ENCODE results near the gene STEAP1.
"Not testable (repeated sequence)": the region's sequence is repeated elsewhere in the genome, so short reads cannot be mapped to it uniquely, and the experiment has no call there.

The STEAP1 gene

GRCh38 chr7:90173127-90173844 is 19.0 kb downstream of the STEAP1 start:
- no peak for DNase-seq (ENCODE audit: low read depth, low spot score)

GRCh38 chr7:90175667-90176066 is 21.4 kb downstream of the STEAP1 start:
- no peak for DNase-seq (ENCODE audit: low read depth, low spot score)

- no peak for DNase-seq (ENCODE audit: low read depth, low spot score)
These were observed 21.9 kb downstream of the STEAP1 start for GRCh38 chr7:90176195-90176594.

- DNase-seq (ENCODE audit: low read depth, low spot score) = no peak
These were observed 23.9 kb downstream of the STEAP1 start for GRCh38 chr7:90178166-90178565.

- DNase-seq (ENCODE audit: low read depth, low spot score) = no peak
These were observed 24.5 kb downstream of the STEAP1 start for GRCh38 chr7:90178679-90179278.

GRCh38 chr7:90180011-90180585 is 25.8 kb downstream of the STEAP1 start:
- DNase-seq (ENCODE audit: low read depth, low spot score) = no peak

- no peak for DNase-seq (ENCODE audit: low read depth, low spot score)
These were observed 26.4 kb downstream of the STEAP1 start for GRCh38 chr7:90180649-90181048.

GRCh38 chr7:90181485-90181884 is 27.2 kb downstream of the STEAP1 start:
- no peak for DNase-seq (ENCODE audit: low read depth, low spot score)

GRCh38 chr7:90186290-90186689 is 32.0 kb downstream of the STEAP1 start:
- not testable (repeated sequence) for DNase-seq (ENCODE audit: low read depth, low spot score)

- no peak for DNase-seq (ENCODE audit: low read depth, low spot score)
These were observed 33.3 kb downstream of the STEAP1 start for GRCh38 chr7:90187507-90188050.

GRCh38 chr7:90188281-90188680 is 34.0 kb downstream of the STEAP1 start:
- DNase-seq (ENCODE audit: low read depth, low spot score) = no peak

GRCh38 chr7:90190995-90191394 is 36.7 kb downstream of the STEAP1 start:
- DNase-seq (ENCODE audit: low read depth, low spot score) = no peak

GRCh38 chr7:90191648-90192047 is 37.4 kb downstream of the STEAP1 start:
- no peak for DNase-seq (ENCODE audit: low read depth, low spot score)

- DNase-seq (ENCODE audit: low read depth, low spot score) = no peak
These were observed 38.8 kb downstream of the STEAP1 start for GRCh38 chr7:90192876-90193750.

- DNase-seq (ENCODE audit: low read depth, low spot score) = no peak
These were observed 40.9 kb downstream of the STEAP1 start for GRCh38 chr7:90194911-90195809.

GRCh38 chr7:90201500-90202195 is 47.4 kb downstream of the STEAP1 start:
- DNase-seq (ENCODE audit: low read depth, low spot score) = no peak

GRCh38 chr7:90207956-90208355 is 53.7 kb downstream of the STEAP1 start:
- DNase-seq (ENCODE audit: low read depth, low spot score) = no peak

GRCh38 chr7:90209776-90210175 is 55.5 kb downstream of the STEAP1 start:
- no peak for DNase-seq (ENCODE audit: low read depth, low spot score)

GRCh38 chr7:90210475-90210874 is 56.2 kb downstream of the STEAP1 start:
- DNase-seq (ENCODE audit: low read depth, low spot score) = no peak

- peak; percentile 1 for DNase-seq (ENCODE audit: low read depth, low spot score)
These were observed 56.7 kb downstream of the STEAP1 start for GRCh38 chr7:90210981-90211380.

Measured in brain pericyte (primary cell).